GM15510 (cell line): Measurements from ENCODE around the gene BHLHE23.

Experiments used
- POLR2A ChIP-seq: IDR thresholded peaks from 3 replicates; pipeline ENCODE4 v1.6.1; 2011; ENCODE audit warnings: borderline replicate concordance; ENCODE audit not compliant: insufficient read length; ENCODE audit errors: extremely low read depth

The BHLHE23 gene

GRCh38 chr20:62970307-62971210 lies 36.2 kb downstream of the BHLHE23 start:
- TF ChIP-seq POLR2A, result no peak

GRCh38 chr20:62969939-62970306 lies 36.8 kb downstream of the BHLHE23 start:
- TF ChIP-seq POLR2A, result no peak

GRCh38 chr20:62969179-62969760 lies 37.5 kb downstream of the BHLHE23 start:
- no peak for TF ChIP-seq POLR2A

DNA sequence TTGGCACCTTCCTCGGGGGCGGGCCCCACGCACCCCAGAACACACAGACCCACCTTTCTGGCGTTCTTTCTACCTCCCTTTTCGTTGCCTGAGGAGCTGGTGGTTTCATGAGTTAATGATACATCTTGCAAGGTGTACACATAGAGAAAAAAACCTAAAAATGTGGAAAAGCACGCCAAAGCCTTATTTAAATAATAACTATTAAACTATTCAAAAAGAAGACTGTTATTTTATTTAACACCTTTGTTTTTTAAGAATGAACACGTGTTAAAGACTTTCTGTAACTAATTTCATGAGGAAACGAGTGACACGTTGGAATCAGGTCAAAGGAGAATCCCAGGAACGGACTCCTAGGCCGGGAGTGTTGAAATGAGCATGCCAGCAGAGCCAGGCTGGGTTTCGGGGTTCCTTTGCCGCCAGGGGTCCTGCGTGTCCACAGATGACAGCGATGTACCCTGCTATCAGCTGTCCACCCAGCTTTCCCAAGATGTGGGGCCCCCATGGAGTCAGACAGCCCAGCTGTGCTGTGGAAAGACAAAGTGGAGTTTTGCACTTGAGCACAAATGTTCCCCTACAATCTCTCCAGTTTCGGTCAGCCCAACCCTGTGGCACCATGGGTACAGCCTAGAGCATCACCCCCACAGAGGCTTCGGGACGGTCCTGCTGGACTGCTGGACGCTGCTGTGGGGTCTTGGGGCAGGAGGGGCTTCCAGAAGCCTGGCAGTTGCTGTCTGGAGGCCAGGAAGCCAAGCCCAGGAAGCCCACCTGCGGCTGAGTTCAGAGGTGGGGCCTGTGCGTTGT lies 38.2 kb downstream of the BHLHE23 start:
- peak; percentile 31 for TF ChIP-seq POLR2A

DNA sequence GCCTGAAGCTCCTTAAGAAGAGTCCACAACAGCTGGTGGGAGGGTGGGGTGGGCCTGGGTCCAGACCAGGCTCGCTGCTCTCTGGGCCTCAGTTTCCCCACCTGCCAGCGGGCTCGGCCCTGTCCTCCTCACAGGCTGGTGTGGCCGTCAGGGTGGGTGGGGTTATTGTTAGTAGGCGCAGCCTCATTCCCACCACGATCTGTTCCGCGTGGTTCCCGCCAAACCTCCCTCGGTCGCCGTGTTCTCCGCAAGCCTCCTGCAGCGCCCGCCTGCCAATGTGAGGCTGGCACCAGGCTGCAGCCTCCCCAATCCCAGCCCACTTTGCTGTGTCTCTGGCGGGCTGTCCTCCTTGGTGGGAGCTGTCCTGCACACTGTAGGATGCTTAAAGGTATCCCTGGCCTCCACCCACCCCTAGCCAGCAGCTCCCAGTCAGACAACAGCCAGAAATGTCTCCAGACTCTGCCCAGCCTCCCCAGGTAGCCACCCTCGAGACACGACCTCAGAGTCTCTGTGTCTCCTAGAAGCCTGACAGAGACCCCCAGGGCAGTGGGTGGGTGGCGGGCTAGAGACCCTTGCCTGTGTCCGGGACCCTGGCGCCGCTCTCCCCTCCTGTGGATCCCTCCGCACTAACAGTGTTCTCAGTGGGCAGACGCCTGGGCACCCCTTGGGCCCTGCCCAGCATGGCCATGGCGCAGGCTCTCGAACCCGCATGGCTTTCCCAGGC lies 39.0 kb downstream of the BHLHE23 start:
- no peak for TF ChIP-seq POLR2A

DNA sequence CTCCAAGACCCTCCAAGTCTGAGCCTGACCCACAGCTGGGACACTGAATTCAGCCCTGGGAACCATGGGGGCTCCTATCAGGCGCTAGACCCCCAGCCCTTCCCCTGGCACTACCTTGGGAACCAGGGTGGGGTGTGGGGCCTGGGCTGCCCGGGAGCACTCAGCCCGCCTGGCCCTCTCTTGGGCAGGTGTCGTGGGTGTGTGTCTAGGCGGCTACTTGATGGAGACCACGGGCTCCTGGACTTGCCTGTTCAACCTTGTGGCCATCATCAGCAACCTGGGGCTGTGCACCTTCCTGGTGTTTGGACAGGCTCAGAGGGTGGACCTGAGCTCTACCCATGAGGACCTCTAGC lies 39.6 kb downstream of the BHLHE23 start:
- TF ChIP-seq POLR2A, result no peak

GRCh38 chr20:62966212-62967148 lies 40.3 kb downstream of the BHLHE23 start:
- no peak for TF ChIP-seq POLR2A

- TF ChIP-seq POLR2A, result no peak
Observed at GRCh38 chr20:62965363-62965771, 41.4 kb downstream of the BHLHE23 start.

- no peak for TF ChIP-seq POLR2A
Observed at GRCh38 chr20:62964700-62965099, 42.1 kb downstream of the BHLHE23 start.

DNA sequence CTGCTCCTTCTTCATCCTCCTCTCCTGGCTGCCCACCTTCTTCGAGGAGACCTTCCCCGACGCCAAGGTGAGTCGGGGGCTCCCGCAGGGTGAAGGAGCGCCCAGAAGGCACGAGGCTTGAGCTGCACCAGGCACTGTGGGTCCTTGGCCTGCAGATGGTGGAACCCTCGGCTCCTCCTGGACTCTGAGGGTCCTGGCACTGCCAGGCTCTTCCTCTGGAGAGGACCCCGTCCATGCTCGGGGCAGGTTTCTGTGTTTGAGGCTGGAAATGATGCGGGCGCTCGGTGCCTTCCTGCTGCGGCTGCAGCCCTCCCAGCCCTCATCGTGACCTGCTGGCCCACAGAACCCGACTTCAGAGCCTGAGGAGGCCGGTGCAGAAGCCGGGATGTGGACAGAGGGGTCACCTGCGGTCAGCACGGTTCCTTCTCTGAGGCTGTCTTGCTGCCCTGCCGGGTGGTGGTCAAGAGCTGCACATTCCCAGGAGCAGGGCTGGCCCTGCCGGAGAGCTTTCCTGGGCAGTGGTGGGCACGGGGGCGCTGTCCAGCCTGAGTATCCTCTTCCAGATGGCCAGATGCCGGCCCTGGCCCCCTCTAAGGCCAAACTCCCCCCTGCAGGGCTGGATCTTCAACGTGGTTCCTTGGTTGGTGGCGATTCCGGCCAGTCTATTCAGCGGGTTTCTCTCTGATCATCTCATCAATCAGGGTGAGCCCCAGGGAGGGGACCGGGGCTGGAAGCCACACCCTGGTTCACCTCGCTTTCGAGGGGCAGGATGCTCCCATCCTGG lies 43.0 kb downstream of the BHLHE23 start:
- TF ChIP-seq POLR2A, result no peak

DNA sequence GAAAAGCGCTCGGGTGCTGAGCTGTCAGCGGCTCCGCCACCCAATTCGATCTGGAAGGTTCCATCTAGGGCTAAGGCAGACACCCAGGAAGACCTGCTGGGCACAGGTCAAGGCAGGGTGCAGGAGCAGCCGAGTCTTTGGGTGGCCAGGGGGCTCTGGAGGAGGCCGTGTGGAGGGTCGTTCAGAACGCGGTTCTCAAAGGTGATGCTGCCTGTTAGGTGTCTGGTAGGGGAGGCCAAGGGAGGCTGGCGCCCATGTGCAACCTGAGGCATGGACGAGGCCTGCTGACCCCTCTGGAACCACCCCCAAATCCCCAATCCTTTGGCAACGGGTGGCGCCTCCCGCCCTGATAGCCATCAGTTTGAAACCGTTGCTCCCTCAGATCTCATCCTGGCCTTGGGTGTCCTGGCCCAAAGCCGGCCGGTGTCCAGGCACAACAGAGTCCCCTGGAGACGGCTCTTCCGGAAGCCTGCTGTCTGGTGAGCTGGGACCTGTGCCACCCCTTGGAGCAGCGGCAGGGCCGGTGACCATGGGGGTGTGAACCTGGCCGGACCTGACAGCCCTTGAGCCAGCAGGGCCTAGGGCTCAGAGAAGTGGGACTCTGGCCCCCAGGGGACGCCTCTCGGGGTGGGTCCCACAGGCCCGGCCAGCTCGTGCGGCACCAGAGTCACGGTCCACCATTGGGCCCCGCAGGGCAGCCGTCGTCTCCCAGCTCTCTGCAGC lies 43.7 kb downstream of the BHLHE23 start:
- no peak for TF ChIP-seq POLR2A

GRCh38 chr20:62962221-62962879 lies 44.4 kb downstream of the BHLHE23 start:
- TF ChIP-seq POLR2A, result no peak
